GM19463 (cell line): ENCODE measurements around the gene RRAGC.
"Not testable (repeated sequence)": the region's sequence is repeated elsewhere in the genome, so short reads cannot be mapped to it uniquely, and the experiment has no call there.

Experiments used
- ATAC-seq: cut with Tn5 transposase; IDR thresholded peaks from one replicate; pipeline ENCODE4 v1.9.1; 2021; ENCODE audit warnings: mild to moderate bottlenecking, moderate library complexity; ENCODE audit not compliant: unreplicated experiment

RRAGC gene

DNA sequence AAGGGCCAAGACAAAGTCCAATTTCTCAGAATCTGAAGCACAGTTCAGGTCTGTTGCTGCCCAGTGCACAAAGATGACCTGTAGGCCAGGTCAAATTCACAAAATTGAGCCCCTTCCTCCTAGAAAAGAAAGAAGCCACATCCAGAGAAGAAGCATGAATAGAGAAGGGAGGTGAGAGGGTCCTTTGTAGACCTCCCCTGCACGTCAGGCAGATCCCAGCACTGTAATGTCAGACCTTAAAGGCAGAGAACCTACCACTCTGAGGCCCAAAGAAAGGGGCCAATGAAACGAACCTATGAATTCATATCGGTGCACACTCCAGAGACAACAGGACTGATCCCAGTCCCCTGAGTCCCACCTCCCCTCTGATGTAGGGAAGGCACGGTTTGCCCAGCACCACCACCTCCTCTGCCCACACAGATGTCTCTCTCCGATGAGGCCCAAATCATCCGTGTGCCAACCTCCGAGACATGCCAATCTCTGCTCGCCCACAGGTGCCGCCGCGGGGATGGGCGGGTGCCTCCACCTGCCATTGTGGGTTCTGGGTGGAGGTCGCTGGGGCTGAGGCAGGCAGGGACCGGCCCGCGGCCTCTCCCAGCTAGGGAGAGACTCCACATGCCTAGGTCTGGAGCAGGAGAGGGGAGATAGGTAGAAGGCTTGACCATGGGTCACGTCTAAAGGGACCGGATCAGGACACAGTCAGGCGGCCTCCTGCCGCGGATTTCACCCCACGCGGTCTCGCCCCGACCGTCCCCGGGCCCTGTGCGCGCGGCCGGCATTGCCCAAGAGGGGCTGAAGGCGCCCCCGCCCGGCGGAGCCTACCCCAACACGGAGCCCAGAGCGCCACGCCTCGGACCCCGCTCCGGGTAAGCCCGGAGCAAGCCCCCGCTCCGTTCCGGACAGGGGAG lies 42.1 kb downstream of the RRAGC start:
- ATAC-seq, result no peak

GRCh38 chr1:38815903-38816627 lies 43.5 kb downstream of the RRAGC start:
- peak; percentile 93 for ATAC-seq

GRCh38 chr1:38814984-38815464 lies 44.5 kb downstream of the RRAGC start:
- ATAC-seq, result no peak

GRCh38 chr1:38814444-38814983 lies 45.1 kb downstream of the RRAGC start:
- no peak for ATAC-seq

DNA sequence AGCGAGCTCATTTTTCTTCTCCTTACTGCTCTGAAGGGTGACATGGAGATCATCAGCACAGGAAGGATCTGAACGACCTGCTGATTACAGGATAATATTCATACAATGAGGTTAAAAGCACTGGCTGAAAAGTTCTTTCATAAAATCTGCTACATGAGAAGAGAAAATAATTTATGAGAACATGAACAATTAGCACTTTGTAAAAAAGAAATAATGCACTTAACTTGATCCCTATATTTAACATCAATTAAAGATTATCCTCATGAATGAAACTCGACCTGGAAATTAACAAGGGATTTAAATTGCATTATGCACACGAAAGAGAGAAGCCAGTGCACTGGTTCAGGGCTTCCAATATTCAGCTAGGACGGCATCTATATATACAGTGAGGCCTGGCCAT lies 46.6 kb downstream of the RRAGC start:
- ATAC-seq, result no peak

- not testable (repeated sequence) for ATAC-seq
These were observed 48.1 kb downstream of the RRAGC start for GRCh38 chr1:38811466-38811865.

DNA sequence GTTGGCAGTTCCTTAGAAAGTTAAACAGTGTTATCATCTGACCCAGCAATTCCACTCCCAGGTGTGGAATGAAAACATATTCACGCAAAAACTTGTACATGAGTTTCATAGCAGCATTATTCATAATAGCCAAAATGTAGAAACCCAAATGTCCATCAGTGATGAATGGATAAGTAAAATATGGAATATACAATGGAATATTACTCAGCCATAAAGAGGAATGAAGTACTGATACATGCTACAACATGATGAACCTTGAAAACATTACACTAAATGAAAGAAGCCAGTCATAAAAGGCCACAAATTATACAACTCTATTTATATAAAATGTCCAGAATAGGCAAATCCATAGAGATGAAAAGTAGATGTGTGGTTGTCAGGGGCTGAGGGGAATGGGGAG lies 53.5 kb downstream of the RRAGC start:
- no peak for ATAC-seq

DNA sequence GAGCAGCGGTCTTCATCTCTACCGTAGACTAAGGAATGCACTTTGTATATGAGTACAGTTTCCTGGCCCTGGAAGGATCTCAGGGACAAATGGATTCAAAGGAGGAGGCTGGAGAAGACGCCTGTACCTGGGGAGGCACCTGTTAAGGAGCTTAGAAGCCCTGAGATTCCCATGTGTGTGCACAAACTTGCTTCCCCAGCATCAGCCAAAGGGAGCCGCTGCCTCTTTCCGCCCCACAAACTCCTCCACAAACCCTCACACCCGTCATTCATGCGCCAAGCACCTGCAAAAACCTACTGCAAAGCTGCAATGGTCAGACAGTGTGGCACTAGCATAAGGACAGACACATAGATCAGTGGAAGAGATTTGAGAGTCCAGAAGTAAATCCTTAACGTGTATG lies 54.5 kb downstream of the RRAGC start:
- ATAC-seq, result no peak

GRCh38 chr1:38804062-38804886 lies 55.3 kb downstream of the RRAGC start:
- ATAC-seq, result no peak

DNA sequence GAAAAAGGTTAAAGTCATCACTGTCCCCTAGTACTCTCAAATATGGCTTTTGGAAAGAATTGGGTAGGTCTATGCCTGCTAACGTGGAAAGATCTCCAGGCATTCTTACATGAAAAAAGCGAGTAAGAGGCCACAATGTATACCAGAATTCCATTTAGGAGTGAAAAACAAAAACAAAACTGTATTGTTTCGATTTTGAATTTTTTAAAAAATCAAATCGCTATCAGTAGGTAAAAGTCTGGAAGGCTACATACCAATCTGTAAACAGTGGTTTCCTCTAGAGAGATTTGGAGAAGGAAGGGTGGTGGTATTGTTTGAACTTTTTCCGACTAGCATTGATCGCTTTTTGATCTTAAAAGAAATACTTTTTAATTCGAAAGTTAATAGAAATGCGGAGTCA lies 55.9 kb downstream of the RRAGC start:
- ATAC-seq, result no peak

DNA sequence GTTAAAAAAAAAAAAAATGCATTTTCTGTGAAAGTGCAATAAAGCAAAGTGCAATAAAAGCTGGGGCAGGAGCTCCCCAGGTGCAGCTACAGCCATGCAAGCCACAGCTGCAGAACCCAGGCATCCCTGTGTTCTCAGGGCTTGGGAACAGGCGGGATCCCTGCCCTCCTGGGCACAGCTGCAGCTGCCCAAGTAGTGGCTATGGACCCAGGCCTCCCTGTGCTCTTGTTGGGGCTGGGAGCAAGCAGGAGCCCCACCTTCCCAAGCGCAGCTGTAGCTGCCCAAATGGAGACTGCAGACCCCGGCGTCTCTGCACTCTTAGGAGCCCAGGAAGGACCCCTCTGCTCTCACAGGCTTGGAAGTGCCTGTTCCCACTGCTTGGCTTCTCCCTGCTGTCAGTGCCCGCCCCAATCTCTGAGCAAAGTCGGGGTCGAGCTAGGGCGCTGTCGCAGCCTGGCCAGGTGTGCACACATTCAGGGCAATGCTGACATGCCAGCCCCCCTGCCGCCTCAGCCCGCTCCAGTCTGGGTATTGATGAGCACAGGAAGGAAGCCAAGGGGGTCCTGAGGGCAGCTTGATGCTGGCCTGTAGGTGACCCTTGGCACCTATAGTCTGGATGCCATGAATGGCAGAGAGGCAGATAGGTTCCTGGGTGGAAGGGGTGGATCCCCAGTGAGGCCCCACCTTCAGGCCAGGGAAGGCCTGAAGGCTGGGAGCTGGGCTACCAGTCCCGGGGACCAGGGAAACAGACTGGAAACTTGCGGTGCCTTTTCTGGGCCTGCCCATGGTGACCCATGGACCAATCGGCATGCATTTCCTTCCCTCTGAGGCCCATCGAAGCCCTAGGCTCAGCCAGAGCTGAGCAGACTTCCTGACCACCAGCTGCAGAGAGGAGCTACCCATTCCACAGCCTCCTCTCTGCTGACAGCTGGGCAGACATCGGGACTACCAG lies 58.6 kb downstream of the RRAGC start:
- no peak for ATAC-seq

DNA sequence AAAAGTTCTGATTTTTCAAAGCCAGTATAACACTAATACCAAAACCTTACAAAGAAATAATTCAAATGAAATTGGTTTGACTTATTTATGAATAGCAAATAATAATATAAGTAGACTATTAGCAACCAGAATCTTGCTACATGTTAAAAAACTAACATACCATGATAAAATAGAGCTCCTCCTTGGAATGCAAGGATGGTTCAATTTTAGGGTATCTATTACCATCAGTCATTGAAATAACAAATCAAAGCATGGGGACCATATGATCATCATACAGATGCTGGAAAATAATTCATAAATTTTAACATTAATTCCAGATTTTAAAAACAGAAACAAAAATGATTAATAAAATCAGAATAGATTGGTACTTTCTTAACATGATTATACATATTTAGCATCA lies 66.3 kb downstream of the RRAGC start:
- no peak for ATAC-seq

DNA sequence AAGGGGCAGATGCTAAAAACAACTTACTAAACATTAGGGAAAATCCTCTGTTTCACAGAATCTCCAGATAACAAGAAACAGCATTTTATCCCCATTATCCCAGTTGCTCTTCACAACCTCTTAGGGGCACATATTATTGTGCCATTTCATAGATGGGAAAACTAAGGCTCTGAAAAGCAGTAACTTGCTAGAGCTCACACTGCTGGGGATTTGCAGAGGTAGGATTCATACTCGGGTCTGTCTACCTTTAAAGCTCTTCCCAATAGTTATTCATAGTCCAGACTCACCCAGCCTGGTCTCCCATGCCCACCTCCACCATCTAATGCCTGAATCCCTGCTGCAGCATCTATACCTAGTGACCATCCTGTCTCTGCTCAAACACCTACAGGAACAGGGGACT lies 67.7 kb downstream of the RRAGC start:
- ATAC-seq, result no peak

DNA sequence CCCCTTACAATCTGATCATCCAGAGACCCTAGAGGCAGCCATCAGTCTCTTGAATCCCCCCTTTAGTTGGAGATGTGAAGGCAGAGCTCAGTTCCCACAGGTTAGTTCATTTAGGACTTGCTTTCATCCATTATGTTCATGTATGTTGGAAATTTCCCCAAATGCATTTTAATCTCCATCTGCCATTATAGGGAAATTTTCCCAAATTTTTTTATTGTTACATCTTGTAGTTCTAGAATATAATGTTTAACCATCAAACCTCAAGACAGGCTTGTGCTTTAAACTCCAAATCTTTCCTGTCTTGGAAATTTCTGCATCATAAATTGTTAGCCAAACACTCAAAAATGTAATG lies 68.4 kb downstream of the RRAGC start:
- no peak for ATAC-seq

DNA sequence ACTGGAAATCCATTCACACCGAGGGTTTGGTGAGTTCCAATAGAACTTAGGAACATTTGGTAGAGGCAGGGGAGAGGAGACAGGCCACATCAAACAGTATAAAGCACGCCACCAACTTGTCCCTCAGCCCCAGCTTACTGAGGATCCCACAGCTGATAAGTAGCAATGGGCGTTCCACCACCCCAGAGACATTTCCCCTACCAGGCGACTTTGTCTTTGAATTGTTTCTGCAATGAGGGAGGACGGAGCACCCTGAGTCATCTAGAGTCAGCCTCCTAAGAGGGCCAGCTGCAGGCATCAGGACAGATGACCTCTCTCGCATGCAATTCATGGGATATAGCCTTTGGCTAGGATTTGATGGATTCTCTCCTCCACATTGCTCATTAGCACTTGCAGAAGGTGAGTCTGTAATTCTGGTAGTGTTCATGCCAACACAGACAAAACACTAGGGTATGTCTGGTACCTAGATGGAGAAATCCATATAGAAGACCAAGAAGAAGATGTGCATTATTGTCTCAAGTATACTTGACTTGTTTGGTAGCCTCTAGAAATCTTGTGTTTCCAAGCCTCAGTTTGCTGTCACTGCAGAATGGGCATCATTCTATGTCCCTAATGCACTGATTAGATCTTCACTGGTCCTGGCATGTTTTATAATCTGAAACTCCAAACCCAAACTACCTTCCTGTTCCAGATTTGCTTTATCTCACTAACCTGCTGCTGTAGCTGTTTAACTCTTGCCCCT lies 69.0 kb downstream of the RRAGC start:
- ATAC-seq, result no peak

GRCh38 chr1:38789498-38790169 lies 69.9 kb downstream of the RRAGC start:
- no peak for ATAC-seq

DNA sequence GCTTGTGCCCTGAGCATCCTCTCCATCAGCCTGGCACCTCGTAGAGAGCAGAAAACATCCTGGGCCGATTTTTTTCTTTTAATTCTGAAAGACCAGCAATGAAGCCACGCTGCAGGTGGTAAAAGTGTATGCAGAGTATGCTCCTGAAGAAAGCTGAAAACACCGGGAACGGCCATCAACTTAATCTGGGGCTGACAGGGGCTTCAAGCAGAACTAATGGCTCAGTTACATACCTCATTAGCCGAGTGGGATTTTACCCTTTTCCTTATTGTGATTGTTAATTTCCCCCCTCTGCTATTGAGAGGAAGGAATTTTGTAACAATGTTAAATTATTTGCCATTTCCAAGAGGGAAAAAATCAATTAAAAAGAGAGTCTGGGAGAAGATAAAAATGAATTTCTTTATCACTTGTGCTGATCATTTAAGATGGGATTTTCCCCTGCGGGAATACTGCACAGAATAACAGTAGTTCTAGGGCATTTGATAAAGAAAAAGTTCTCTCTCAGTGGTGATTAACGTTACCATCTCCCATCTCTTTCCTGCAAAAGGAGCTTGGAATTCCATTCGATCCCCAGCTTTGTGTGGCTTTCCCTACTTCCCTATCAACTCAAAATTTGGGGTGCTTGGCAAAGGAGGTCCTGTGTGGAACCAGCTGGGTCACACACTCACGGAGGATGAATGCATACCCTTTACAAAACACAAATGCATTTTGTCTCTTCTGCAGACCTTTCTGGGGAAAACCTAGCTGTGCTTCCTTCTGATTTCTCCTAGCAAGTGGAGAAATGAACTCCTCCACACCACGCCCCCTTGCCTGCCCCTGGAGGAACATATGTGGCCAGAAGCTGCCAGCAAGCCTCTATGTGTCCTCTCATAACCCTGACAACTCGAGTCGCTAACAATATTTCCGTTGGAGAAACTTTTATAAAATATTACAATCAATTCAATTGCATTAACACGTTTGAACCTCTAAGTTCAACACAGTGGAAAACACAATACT lies 70.9 kb downstream of the RRAGC start:
- no peak for ATAC-seq
